Glomerular visceral epithelial cell (primary cell): ENCODE data around the gene GNB1.
"Not testable (repeated sequence)": the region's sequence is repeated elsewhere in the genome, so short reads cannot be mapped to it uniquely, and the experiment has no call there.

ENCODE experiments used
- DNase-seq: peaks from one replicate; pipeline ENCODE4 v3.0.0-alpha.2; 2016; ENCODE audit errors: extremely low spot score

Gene GNB1

GRCh38 chr1:1746566-1746909, 144.3 kb downstream of the GNB1 start:
- DNase-seq = not testable (repeated sequence)

- DNase-seq = peak; percentile 68
These were observed 145.0 kb downstream of the GNB1 start for GRCh38 chr1:1745651-1746565.

GRCh38 chr1:1742529-1742928, 148.4 kb downstream of the GNB1 start:
- DNase-seq = not testable (repeated sequence)

DNA sequence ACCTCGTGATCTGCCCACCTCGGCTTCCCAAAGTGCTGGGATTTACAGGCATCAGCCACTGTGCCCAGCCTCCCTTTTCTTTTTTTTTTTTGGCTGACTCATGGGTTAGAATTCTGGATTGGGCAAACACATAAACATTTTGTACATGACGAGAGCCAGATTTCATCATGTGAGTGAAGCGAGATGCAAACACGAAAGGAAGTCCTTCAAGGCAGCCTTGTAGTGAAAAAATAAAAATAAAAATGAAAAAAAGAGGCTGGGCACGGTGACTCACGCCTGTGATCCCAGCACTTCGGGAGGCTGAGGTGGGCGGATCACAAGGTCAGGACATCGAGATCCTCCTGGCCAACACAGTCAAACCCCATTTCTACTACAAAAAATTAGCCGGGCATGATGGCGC, 149.9 kb downstream of the GNB1 start:
- DNase-seq = peak; percentile 37

DNA sequence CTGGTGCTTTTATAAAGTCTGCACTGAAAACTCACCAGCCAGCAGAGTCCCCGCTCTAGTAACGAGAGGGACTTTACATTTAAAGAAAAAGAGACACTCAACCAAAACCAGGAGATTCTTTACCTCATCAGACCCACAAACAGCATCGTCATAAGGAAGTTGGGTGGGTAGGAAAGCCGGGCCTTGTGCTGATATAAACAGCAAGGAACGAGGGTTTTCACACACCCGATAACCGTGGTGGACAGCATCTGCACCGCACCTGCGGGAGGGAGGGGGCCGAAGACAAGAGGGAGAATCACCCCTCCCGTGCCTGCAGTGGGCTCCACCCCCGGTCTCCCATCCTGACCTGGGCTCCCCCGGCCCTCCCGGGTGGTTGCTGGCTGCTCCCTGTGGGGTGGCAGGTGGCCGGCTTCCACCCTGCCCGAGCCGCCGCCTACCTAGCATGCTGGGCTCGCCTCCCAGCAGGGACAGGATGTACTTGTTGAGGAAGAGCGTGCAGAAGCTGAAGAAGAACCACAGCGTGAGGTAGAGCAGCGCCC, 152.0 kb downstream of the GNB1 start:
- not testable (repeated sequence) for DNase-seq

GRCh38 chr1:1737675-1738590, 153.0 kb downstream of the GNB1 start:
- DNase-seq = not testable (repeated sequence)
